ENCODE measurements around the gene CERS6.

CERS6 gene

DNA sequence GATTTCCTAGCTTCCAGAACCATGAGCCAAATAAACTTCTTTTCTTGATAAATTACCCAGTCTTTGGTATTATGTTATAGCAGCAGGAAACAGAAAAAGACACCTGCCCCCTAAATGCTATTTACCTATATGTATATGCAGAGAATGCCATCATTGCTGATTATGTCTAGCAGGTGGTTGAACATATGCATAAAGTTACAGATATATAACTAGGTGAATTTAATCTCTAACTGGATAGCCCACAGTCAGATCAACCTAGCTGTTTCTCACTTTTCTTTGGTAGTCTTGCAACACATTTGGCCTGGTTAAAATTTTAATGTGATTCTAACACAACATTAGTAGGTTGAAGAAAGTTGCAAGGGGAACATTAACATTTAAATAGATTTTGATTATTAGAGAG is 7.1 kb upstream of the CERS6 start:
- Histone ChIP-seq H3K9me3 (ENCODE audit: severe bottlenecking) (no peaks in the 10 kb centered on the region), H3K27me3 (ENCODE audit: insufficient read depth, low read depth, severe bottlenecking) (no peaks in the 10 kb centered on the region), H3K4me3 (ENCODE audit: low read depth, low read length) (no peak overlapping the region), H3K36me3 (no peaks in the 10 kb centered on the region), H3K27ac (no peak overlapping the region)
- TF ChIP-seq, protein P1, sequence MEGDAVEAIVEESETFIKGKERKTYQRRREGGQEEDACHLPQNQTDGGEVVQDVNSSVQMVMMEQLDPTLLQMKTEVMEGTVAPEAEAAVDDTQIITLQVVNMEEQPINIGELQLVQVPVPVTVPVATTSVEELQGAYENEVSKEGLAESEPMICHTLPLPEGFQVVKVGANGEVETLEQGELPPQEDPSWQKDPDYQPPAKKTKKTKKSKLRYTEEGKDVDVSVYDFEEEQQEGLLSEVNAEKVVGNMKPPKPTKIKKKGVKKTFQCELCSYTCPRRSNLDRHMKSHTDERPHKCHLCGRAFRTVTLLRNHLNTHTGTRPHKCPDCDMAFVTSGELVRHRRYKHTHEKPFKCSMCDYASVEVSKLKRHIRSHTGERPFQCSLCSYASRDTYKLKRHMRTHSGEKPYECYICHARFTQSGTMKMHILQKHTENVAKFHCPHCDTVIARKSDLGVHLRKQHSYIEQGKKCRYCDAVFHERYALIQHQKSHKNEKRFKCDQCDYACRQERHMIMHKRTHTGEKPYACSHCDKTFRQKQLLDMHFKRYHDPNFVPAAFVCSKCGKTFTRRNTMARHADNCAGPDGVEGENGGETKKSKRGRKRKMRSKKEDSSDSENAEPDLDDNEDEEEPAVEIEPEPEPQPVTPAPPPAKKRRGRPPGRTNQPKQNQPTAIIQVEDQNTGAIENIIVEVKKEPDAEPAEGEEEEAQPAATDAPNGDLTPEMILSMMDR (IDR thresholded peaks at IDR 0.05; ENCODE audit: low read depth, low read length), result no peak
- DNase-seq, result no peak

DNA sequence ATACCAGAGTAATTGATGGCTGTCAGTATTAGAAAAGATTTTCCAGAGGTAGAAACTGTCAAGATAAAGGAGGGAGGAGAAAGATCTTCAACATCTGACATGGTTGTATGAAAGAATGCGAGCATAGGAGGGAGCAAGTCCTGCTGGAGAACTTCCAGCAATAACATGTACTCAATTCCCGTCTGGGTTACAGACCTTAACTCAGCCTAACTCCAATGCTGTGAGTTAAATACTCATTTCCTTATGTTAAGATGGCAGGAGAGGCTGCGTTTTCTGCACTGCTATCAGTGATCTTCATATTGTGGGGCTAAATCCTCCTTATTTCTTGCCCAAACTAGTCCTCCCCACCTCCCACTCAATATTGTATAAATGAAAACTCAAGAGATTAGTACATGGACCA is 6.7 kb upstream of the CERS6 start:
- DNase-seq, result no peak
- H3K27me3 ChIP-seq (ENCODE audit: insufficient read depth, low read depth, severe bottlenecking), result no peaks in the 10 kb centered on the region
- TF ChIP-seq, protein P1 (IDR thresholded peaks at IDR 0.05; ENCODE audit: low read depth, low read length), result no peak
- H3K4me3 ChIP-seq (ENCODE audit: low read depth, low read length), result no peak overlapping the region
- H3K27ac ChIP-seq, result no peak overlapping the region
- no peaks in the 10 kb centered on the region for H3K9me3 ChIP-seq (ENCODE audit: severe bottlenecking)
- H3K36me3 ChIP-seq, result no peaks in the 10 kb centered on the region

DNA sequence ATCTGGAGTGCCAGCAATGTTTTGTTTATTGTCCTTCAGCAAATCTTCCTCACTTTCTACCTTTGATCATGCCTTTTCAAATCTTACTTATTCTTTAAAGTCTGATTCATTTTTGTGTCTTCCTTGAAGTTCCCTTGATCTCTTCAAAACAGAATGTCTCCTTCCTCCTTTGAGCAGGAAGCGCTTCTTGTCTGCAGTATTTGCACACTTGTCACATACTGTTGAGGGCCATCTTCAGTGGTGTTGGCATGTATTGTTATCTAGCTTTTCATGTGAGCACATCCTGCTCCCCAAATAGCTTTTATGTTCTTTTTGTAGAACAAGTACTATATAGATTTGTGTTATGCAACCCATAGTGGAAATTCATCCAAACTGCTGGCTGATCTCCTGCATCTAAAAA is 5.9 kb upstream of the CERS6 start:
- Histone ChIP-seq H3K4me3 (ENCODE audit: low read depth, low read length) (no peak overlapping the region), H3K36me3 (no peaks in the 10 kb centered on the region), H3K9me3 (ENCODE audit: severe bottlenecking) (peaks cover 6% of the 10 kb centered on the region), H3K27me3 (ENCODE audit: insufficient read depth, low read depth, severe bottlenecking) (no peaks in the 10 kb centered on the region), H3K27ac (no peak overlapping the region)
- TF ChIP-seq, protein P1 (IDR thresholded peaks at IDR 0.05; ENCODE audit: low read depth, low read length), result no peak
- no peak for DNase-seq

DNA sequence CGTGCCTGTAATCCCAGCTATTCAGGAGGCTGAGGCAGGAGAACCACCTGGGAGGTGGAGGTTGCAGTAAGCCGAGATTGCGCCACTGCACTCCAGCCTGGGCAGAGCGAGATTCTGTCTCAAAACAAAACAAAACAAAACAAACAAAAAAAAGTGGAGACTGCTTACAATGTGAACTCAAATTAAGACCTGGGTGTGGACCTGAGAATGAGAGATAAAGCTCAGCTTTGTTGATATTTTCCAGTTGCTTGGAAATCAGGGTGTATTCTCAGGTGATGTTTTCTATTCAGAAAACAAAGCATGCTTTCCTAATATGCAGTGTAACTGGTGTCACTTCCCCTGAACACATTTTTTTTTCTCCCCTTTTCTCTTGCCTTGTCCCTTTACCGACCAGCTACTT is 5.3 kb upstream of the CERS6 start:
- Histone ChIP-seq H3K4me3 (ENCODE audit: low read depth, low read length) (no peak overlapping the region), H3K27me3 (ENCODE audit: insufficient read depth, low read depth, severe bottlenecking) (no peaks in the 10 kb centered on the region), H3K9me3 (ENCODE audit: severe bottlenecking) (peaks cover 6% of the 10 kb centered on the region), H3K27ac (no peak overlapping the region), H3K36me3 (no peaks in the 10 kb centered on the region)
- TF ChIP-seq, protein P1 (IDR thresholded peaks at IDR 0.05; ENCODE audit: low read depth, low read length), result no peak
- DNase-seq, result no peak

DNA sequence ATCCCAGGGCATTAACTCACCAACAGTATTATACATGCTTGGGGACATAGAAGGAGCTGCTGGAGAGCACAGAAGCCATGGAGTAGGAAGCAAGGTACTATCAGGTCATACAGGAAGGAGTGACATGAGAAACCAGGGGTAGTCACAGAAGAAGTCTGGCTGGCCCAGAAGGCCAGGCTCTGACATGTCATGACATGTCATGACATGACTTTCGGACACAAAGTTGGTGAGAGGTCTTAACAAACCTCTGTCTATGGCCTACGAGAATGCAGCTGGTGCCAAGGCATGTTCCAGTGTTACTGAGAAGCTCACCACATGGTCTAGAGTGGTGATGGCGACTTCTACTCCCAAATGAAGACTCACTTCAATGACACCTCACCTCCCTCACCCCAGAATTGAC is 3.3 kb upstream of the CERS6 start:
- Histone ChIP-seq H3K9me3 (ENCODE audit: severe bottlenecking) (peaks cover 6% of the 10 kb centered on the region), H3K27ac (no peak overlapping the region)

DNA sequence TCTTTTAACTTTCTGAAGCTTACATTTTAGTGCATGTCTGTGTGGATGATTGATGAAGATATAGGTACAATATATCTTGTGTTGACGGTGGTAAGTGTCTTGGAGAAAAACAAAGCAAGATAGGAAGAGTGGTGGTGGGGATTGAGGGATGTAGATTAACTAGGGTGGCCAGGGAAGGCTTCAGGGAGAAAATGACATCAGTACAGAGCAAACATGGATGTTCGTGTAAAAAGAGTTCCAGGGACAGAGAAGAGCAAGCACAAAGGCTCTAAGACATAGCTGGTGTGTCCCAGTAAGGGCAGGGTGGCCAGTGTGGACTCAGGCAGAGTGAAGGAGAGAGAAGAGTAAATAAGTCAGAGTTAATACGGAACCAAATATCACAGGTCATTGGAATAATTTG is 2.7 kb upstream of the CERS6 start:
- H3K36me3 ChIP-seq, result peaks cover 3% of the 10 kb centered on the region
- TF ChIP-seq, protein P1 (IDR thresholded peaks at IDR 0.05; ENCODE audit: low read depth, low read length), result no peak
- no peak overlapping the region for H3K27ac ChIP-seq
- peaks cover 6% of the 10 kb centered on the region for H3K9me3 ChIP-seq (ENCODE audit: severe bottlenecking)
- no peak overlapping the region for H3K4me3 ChIP-seq (ENCODE audit: low read depth, low read length)
- no peak for DNase-seq
- no peaks in the 10 kb centered on the region for H3K27me3 ChIP-seq (ENCODE audit: insufficient read depth, low read depth, severe bottlenecking)

More for the DNA sequence above, 3.3 kb upstream of the CERS6 start:
- TF ChIP-seq, protein P1 (IDR thresholded peaks at IDR 0.05; ENCODE audit: low read depth, low read length), result no peak
- Histone ChIP-seq H3K27me3 (ENCODE audit: insufficient read depth, low read depth, severe bottlenecking) (no peaks in the 10 kb centered on the region), H3K4me3 (ENCODE audit: low read depth, low read length) (no peak overlapping the region), H3K36me3 (peaks cover 3% of the 10 kb centered on the region)
- DNase-seq, result no peak
